Stimulated activated CD8-positive, alpha-beta memory T cell treated with anti-CD3 and anti-CD28 coated beads, Interleukin-7, amount 100 ng/mL, for 24 hours (primary cell): ENCODE measurements around the gene GET3.
A peak's percentile ranks its signal among the peaks of the same experiment; 100 is the strongest.
"Not testable (repeated sequence)": the region's sequence is repeated elsewhere in the genome, so short reads cannot be mapped to it uniquely, and the experiment has no call there.

Experiments
- DNase-seq: peaks from one replicate; pipeline ENCODE4 v3.0.0-alpha.2; 2020; ENCODE audit warnings: low read depth

The GET3 gene

DNA sequence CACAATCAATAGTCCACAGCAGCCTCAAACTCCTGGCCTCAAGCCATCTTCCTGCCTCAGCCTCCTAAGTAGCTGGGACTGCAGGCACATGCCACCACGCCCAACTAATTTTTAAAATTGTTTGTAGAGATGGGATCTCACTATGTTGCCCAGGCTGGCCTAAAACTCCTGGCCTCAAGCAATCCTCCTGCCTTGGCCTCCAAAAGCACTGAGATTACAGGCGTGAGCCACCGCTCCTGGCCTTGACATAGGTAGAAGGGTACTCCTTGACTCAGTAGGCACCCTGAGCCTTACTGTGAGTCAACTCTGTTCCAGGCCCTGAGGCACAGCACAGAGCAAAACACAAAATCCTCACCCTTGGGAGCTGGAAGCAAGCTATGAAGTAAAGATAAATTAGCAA is 21.4 kb upstream of the GET3 start:
- no peak for DNase-seq

DNA sequence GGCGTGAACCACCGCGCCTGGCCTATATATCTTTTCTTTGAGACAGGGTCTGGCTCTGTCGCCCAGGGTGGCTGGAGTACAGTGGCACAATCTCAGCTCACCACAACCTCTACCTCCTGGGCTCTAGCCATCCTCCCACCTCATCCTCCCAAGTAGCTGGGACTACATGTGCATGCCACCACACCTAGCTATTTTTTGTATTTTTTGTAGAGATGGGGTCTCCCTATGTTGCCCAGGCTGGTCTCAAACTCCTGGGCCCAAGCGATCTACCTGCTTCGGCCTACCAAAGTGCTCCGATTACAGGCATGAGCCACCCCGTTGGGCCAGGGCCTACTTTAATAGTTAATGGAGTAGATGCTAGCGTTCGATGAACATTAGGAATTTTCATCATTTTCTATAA is 17.0 kb upstream of the GET3 start:
- no peak for DNase-seq

DNA sequence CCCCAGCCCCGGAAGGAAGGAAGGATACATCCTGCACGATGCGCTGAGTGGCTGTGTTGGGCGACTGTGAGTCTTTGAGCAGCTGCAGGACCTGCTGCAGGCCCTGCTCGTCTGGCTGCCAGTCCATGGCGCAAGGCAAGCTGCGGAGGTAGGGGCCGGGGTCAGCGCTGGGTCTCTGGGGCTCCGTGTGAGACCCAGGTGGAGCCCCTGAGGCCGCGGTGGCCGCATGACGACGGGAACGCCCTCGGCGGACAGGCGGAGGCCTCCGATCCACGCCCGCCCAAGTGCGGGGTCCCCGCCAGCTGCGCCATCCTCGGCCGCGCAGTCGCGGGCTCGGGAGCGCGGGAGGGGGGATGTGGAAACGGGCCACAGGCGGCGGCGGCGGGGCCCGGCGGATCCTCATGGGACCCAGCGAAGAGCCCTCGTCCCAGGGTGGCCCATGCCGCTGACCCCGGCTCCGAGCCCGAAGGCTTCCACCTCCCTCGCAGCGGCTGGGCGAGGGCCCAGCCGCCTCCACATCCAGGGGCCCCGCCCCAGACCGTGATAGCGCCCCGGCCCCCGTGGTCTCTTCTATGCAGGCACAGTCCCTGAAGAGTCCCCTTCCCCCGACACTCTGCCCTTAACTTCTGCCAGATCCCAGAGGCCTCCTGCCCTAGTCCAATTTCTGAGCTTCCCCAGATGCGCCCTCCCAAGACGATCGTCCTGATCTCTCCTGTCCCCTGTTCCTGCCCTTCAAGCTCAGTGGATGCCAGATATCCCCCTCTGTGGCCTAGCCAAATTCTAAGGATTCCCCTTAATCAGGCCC is 16.2 kb upstream of the GET3 start:
- no peak for DNase-seq

DNA sequence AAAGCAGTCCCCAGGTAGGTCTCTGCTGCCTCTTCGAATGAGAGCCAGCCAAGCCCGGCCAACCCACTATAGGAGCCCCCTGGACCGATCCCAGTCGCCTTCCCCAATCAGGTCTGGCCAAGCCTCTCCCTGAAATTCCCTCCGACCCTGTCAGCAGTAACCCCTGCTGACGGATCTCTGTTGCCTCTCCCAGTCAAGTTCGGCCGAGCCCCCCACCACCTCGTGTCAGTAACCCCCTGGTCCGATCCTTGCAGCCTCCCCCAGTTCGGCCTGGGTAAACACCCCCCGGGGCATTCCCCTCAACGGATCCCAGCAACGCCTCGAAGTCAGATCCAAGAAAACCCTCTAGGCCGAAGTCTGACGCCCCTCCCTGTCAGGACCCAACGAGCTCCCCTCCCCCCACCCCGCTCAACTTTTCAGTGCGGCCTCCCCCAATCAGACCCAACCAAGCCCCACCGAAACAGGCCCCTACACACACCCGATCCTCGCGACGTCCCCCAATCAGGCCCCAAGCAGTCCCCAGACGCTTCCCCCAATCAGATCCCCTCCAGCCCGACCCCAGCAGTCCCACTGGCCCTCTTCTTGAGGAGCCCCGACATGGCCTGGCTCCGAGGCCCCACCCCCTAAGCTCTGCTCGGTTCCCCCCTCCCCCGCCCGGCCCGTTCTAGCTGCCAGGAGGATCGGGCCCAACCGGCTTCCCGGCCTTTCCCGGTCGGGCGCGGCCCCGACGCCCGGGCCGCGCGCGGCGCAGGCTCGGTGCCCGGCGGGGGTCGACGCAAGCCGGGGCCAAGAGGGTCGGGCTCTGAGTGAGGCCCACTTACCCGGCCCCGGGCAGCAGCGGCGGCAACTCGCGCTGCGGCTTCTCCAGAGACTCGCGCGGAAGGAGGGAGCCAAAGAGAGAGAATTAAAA is 15.4 kb upstream of the GET3 start:
- no peak for DNase-seq

DNA sequence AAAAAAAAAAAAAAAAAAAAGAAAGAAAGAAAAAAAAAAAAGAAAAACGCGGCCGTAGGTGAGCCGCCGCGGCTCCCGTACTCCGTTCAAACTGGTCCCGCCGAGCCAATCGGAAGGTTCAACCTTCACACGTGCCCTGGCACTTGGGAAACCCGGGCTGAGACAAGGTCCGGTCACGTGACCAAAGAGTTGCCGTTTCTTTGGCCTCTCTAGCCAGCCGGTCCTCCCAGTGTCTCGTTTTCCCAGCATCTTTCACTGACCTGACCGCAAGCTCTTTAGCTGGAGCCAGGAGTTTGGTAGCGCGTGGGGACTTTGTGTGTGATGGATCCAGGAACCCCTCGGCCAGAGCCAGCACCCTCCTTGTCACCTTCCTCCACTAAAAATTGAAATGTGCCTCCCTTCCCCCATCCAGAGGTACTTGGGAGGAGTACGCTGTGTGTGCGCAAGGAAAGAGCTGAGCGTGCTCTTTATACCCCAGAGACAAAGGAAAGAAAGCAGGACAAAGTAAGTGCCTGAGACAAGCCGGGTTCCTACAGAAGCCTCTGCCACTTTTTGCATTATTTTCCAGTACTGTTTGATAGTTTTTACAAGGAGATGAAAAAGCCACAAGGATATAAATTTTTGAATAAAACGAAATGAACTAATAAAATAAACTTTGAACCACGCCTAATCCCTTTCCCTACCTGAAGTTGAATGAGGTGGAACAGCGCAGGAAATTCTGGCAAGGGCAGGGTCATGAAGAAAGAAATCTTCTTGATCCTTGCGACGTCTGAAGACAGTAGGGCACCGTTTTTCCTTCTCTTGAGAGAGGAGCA is 14.5 kb upstream of the GET3 start:
- DNase-seq = peak; percentile 81

DNA sequence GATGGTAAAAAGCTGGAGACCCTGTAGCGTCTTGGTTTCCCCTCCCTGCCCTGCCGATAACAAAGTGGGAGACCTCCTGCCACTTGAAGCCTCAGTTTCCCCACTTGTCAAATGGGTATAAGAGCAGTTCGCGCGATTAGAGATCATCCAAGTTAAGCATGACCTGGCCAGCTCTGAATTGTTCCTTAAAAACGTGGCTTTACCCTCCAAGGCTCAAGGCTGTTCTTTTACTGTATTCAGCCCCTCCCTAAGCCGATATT is 14.0 kb upstream of the GET3 start:
- no peak for DNase-seq

DNA sequence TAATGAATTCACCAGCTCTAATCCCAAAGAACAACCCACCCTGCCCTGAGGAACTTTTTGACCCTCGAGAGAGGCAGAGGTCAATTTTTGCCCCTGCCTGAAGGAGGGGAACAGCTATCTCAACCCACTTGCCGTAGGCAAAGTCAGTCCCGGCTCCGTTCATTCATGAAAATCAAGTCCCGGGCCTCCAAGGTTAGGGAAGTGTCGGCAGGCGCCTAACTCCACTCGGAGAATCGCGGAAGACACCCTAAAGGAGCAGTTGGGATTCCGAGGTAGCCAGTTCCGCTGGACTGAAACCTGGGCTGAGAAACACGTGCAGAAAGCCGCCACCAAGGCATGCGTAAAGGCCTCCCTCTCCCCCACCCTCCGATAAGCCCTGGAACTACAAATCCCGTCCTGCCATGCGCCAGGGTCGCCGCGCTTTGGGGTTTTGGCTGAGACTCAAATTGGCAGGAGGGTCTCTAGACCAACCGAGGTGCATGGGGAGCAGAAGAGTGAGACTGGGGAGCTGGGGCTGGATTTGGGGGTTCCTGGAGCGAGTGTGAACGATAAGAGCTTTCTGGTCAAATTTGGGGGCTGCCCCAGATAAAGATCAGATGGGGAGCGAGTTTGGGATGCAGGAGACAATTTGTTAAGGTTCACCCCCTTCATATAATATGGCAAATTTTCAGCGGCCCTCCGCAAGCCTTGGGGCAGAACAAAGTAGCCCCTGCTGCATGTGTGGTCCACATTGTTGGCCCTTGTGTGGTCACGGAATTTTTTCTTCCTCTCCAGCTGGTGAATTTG is 13.5 kb upstream of the GET3 start, which contains the start of gene TNPO2:
TNPO2 (minus strand) TSS at position 292 of the 786 bp plus-strand sequence. CDS start 2,955 bp downstream, outside the sequence.
- peak; percentile 58 for DNase-seq

DNA sequence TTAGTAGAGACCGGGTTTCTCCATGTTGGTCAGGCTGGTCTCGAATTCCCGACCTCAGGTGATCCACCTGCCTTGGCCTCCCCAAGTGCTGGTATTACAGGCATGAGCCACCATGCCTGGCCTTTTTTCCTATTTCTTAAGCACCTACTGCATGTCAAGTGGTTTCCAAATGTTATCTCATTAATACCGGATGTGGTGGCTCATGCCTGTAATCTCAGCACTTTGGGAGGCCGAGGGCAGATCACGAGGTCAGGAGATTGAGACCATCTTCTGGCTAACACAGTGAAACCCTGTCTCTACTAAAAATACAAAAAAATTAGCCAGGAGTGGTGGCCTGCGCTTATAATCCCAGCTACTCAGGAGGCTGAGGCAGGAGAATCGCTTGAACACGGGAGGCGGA is 11.7 kb upstream of the GET3 start:
- DNase-seq = not testable (repeated sequence)

DNA sequence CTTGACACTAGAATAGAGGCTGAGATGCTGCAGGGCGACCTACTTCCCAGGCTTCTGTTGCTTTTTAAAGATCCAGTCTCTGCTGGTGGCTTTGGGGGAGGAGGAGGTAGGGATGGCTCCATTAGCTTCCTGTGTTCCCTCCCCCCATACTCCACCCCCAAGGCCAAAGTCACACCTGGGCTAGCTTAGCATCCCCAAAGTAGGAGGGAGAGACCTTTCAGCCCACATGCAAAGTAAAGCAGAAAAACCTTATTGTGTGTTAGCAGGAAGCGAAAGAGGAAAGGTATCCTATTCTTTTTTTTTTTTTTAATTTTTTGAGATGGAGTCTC is 10.3 kb upstream of the GET3 start:
- no peak for DNase-seq

DNA sequence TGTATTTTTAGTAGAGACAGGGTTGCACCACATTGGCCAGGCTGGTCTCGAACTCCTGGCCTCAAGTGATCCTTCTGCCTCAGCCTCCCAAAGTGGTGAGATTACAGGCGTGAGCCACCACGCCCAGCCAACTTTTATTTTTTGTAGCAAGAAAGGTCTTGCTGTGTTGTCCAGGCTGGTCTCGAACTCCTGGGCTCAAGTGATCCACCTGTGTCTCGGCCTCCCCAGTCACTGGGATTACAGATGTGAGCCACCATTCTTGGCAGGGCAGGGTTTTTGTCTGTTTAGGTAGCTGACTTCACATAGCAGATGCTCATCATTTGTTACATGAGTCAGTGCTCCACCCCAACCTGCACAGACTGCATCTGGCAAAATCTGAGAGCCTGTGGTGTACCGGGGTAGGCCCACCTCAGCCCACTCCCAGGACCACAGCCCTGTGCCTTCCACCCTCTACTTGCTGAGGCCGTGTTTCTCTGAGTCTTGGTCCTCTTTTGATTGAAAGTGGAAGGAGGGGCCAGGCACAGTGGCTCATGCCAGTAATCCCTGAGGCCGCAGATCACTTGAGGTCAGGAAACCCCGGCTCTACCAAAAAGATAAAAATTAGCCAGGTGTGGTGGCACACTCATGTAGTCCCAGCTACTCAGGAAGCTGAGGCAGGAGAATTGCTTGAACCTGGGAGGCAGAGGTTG is 9.4 kb upstream of the GET3 start:
- DNase-seq = no peak

DNA sequence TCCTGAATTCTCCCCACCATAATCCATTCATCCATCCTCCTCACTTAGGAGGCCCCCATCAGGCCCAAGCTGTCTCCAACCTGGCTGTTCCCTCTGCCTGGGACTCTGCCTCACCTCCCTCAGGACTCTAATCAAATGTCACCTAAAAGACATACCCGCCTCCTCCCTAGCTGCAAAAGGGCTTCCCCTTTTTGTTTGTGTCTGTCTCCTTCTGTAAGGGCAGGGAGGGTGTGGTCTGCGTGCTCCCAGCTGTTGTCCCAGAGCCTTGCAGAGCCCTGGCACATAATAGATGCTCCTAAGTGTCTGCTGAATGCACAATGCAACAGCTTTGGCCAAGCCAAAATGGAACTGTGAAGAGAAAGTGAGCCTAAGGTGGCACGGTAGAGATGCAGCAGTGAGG is 7.2 kb upstream of the GET3 start:
- DNase-seq = no peak

DNA sequence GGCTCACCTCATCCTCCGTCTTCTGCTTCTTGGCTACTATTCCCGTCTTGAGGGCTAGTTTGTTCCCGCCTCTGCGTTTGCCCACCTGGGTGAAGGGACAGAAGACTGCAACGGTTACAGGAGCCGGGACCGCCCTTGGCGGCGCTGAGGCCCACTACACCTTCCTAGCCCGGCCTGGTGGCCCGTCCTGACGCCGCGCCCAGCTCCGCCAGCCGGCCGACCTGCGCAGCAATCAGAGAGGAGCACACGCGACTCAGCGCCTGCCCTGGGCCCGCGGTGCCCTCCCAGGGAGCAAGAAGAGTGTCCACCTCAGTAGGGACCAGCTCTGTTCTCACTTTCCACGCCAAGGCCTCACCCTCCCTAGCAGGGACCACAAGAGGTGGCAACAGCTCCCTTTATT is 6.0 kb upstream of the GET3 start:
- no peak for DNase-seq

DNA sequence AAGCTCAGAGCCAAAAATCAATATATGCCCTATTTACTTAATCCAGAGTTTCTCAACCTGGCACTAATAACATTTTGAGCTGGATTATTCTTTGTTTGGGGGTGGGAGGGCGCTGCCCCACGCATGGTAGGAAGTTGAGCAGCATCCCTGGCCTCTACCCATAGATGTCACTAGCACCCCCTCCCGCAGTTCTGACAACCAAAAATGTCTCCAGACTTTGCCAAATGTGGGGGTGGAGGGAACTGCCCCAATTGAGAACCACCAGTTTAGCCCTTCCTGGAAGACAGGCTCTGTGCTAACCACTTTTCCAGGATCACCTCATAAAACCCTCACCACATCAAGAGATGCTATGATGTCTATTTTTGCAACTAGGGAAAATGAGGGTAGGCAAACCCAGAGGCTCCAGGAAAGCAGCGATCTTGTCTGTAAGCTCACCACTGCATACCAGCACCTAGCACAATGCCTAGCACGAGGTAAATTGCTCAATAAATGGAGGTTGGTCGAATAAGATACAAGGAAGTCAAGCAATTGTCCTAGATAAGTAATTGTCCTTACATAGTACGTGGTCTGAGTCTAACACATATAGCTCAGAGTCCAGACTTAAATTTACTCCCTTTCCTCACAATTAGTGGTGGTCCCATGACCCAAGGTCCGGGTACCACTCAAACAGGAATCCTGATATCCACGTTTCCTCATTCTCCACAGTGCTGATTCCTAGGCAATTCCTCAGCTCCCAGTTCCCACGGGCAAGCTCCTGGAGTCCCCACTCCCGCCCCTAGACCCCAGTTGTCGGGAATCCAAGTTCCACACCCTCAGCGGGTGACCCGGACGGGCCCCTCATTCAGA is 3.7 kb upstream of the GET3 start:
- no peak for DNase-seq

DNA sequence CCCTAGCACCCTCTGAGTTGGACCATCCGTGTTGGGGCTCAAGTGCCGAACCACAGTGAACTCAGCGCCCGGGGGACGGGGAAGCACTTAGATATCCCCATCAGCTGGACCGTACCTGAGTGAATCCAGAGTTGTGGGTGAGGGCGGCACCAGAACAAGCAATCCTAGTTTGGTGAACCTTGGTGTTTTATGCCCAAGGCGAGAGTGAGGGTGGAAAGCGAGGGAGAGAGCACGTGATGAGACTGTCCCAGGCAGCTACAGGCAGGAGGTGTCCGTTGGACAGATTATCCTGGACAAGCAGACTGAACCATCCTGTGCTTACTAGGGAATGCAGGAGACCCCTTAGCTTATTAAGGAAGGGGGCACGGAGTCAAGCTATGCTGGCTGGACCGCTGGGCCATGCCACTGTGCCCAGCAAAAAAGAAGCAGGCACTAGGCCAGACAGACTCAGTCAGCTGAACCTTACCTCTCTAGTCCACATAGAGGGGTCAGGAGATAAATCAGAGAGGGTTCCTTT is 596 bp downstream of the GET3 start:
- DNase-seq = no peak

DNA sequence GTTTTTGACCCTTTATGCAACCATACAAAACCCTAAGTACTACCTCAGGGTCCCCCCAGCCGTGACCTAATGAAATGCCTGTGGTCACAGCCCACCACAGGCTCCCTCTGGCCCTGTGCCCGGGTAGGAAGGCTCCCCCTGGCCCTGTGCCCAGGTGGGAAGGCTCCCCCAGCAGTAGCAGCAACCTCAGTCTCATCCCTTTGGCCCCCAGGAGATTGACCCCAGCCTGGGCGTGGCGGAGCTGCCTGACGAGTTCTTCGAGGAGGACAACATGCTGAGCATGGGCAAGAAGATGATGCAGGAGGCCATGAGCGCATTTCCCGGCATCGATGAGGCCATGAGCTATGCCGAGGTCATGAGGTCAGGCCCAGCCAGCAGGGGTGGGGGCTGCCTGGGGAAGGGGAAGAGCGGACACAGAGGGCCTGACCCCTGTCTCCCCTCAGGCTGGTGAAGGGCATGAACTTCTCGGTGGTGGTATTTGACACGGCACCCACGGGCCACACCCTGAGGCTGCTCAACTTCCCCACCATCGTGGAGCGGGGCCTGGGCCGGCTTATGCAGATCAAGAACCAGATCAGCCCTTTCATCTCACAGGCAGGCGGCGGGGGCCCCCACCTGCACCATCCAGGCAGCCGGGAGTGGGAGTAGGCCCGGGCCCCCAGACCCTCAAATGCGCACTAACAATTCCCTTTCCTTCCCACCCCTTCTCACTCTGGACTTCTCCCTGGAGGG is 8.0 kb downstream of the GET3 start:
- DNase-seq = no peak

DNA sequence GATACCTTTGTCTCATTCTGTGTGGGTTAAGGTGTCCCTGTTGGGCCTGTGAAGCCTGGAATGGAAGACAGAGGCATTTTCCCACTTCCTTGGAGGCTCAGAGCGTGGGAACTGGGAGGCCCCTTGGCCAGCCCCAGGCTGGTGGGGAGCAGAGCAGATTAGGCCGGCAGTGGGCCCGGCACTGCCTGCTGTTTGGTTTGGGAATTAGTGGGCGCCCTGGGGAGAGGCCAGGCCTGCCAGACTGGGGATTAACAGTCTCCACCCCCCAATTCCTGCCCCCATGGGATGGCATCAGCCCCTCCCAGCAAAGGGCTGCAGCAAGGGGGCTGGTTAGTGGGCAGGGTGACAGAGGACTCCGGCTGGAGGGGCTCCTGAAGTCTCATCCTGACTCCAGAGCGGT is 11.2 kb downstream of the GET3 start:
- no peak for DNase-seq

DNA sequence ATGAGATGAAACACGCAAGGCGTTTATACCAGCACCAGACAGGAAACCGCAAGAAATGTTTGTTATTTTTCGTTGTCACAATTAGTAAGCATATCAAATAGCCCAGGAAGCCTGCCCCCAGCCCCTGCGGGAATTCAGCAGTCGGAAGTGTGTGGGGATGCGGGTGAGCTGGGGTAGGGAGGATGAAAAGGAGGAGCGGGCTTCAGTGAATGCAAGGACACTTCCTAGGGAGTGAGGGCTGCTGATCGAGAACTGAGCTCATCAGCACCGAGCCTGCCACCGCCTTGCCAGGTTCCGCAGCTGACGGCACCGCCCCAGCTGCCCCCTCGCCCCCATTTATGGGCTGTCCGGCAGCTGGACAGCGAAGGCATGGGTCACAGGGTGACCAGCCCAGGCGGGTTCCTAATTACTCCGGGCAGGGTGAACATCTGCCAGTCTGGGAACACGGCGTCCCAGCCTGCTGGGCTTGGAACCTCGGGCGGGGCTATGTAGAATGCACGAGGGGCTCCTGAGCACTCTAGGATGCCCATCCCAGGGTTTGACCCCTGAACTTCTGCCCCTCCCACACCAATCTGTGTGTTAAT is 12.7 kb downstream of the GET3 start:
- no peak for DNase-seq

DNA sequence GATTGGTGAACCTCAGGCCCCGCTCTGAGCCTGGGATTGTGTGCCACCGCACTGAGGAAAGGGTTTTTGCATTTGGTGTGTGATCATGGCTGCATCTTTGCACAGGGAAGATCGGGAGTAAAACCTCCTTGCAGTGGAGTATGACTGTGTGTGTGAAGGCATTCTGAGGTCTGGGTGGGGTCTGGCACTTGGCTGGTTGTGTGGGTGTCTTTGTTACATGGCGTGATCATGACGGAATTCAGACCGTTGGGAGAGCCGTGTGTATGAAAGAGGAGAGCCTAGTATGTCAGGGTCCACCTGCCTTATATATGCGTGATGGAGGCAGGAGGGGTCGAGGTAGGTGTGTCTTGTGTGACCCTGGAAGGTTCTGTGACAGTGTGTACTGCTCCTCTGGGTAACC is 13.6 kb downstream of the GET3 start:
- DNase-seq = no peak

DNA sequence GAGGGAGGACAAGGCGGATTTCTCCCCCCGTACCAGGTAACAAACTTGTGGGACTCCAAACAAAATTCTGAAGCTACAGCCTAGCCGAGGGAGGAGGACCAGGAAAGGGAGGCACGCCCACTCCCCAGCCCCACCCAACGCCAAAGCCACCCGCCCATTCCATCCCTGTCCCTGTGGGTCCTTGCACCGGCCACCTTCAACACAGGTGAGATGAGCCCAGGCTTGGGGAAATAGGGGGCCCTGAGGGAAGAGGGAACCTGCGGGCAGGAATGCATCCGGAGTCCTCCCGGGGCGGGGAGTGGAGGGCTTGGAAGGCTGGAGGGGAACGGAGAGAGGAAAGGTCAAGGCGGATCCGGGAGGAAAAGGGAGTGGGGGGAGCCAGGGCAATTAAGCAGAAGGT is 14.3 kb downstream of the GET3 start, which contains the start of gene BEST2:
BEST2 (plus strand) TSS at position 157 of the 400 bp plus-strand sequence. CDS start 802 bp downstream, outside the sequence.
- DNase-seq = no peak
